Measurements from ENCODE around the gene SEC16A.
A peak's percentile ranks its signal among the peaks of the same experiment; 100 is the strongest.

SEC16A gene

GRCh38 chr9:136517950-136518349 lies 35.1 kb upstream of the SEC16A start:
- no peak for DNase-seq (ENCODE audit: low spot score)

GRCh38 chr9:136517012-136517743 lies 34.3 kb upstream of the SEC16A start:
- no peak for DNase-seq (ENCODE audit: low spot score)

GRCh38 chr9:136516191-136516654 lies 33.4 kb upstream of the SEC16A start:
- no peak for DNase-seq (ENCODE audit: low spot score)

GRCh38 chr9:136515276-136515675 lies 32.4 kb upstream of the SEC16A start:
- DNase-seq (ENCODE audit: low spot score), result no peak

GRCh38 chr9:136514022-136514714 lies 31.3 kb upstream of the SEC16A start:
- no peak for DNase-seq (ENCODE audit: low spot score)

- no peak for DNase-seq (ENCODE audit: low spot score)
Measured at GRCh38 chr9:136513191-136513590, 30.4 kb upstream of the SEC16A start.

GRCh38 chr9:136512651-136513071 lies 29.8 kb upstream of the SEC16A start:
- DNase-seq (ENCODE audit: low spot score), result peak; percentile 96

- DNase-seq (ENCODE audit: low spot score), result peak; percentile 97
Measured at GRCh38 chr9:136511670-136512592, 29.1 kb upstream of the SEC16A start.

- DNase-seq (ENCODE audit: low spot score), result no peak
Measured at GRCh38 chr9:136511144-136511669, 28.4 kb upstream of the SEC16A start.

GRCh38 chr9:136510561-136510960 lies 27.7 kb upstream of the SEC16A start:
- no peak for DNase-seq (ENCODE audit: low spot score)

- DNase-seq (ENCODE audit: low spot score), result no peak
Measured at GRCh38 chr9:136509549-136509948, 26.7 kb upstream of the SEC16A start.

GRCh38 chr9:136508729-136509500 lies 26.1 kb upstream of the SEC16A start:
- DNase-seq (ENCODE audit: low spot score), result no peak

GRCh38 chr9:136507992-136508375 lies 25.1 kb upstream of the SEC16A start:
- no peak for DNase-seq (ENCODE audit: low spot score)

- no peak for DNase-seq (ENCODE audit: low spot score)
Measured at GRCh38 chr9:136507221-136507991, 24.6 kb upstream of the SEC16A start.

GRCh38 chr9:136506425-136506824 lies 23.6 kb upstream of the SEC16A start:
- DNase-seq (ENCODE audit: low spot score), result no peak

- no peak for DNase-seq (ENCODE audit: low spot score)
Measured at GRCh38 chr9:136505406-136506403, 22.9 kb upstream of the SEC16A start.

- no peak for DNase-seq (ENCODE audit: low spot score)
Measured at GRCh38 chr9:136504512-136505348, 21.9 kb upstream of the SEC16A start.

GRCh38 chr9:136502940-136503550 lies 20.2 kb upstream of the SEC16A start:
- no peak for DNase-seq (ENCODE audit: low spot score)

Measured in COLO829 (cell line).